22Rv1 (cell line): ENCODE data around the gene PIP4K2C.
A peak's percentile ranks its signal among the peaks of the same experiment; 100 is the strongest.

Experiments used
- H3K27ac ChIP-seq: fragments of 450-650 bp; 2 replicates; pipeline ENCODE4 v1.5.1; 2017
- ZFX ChIP-seq: fragments of 450-650 bp; IDR thresholded peaks from 2 replicates; pipeline ENCODE4 v1.6.1; 2017; ENCODE audit warnings: antibody characterized with exemption, borderline replicate concordance
- TF ChIP-seq, protein P1 (sequence below): fragments of 450-650 bp; IDR thresholded peaks from 2 replicates; pipeline ENCODE4 v1.5.1; 2017; ENCODE audit warnings: mild to moderate bottlenecking

Gene PIP4K2C

DNA sequence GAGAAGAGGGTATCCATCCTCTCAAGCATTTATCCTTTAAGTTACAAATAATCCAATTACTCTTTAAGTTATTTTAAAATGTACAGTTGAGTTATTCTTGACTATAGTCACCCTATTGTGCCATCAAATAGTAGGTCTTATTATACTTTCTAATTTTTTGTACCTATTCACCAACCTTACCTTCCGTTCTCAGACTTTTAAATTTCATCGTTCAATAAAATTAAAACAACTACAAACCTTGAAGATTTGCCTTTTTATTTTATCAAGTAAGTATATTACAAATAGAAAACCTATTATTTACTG is 43.0 kb upstream of the PIP4K2C start:
- no peak overlapping the region for H3K27ac ChIP-seq
- TF ChIP-seq, protein P1, sequence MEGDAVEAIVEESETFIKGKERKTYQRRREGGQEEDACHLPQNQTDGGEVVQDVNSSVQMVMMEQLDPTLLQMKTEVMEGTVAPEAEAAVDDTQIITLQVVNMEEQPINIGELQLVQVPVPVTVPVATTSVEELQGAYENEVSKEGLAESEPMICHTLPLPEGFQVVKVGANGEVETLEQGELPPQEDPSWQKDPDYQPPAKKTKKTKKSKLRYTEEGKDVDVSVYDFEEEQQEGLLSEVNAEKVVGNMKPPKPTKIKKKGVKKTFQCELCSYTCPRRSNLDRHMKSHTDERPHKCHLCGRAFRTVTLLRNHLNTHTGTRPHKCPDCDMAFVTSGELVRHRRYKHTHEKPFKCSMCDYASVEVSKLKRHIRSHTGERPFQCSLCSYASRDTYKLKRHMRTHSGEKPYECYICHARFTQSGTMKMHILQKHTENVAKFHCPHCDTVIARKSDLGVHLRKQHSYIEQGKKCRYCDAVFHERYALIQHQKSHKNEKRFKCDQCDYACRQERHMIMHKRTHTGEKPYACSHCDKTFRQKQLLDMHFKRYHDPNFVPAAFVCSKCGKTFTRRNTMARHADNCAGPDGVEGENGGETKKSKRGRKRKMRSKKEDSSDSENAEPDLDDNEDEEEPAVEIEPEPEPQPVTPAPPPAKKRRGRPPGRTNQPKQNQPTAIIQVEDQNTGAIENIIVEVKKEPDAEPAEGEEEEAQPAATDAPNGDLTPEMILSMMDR, result no peak
- TF ChIP-seq ZFX, result no peak

DNA sequence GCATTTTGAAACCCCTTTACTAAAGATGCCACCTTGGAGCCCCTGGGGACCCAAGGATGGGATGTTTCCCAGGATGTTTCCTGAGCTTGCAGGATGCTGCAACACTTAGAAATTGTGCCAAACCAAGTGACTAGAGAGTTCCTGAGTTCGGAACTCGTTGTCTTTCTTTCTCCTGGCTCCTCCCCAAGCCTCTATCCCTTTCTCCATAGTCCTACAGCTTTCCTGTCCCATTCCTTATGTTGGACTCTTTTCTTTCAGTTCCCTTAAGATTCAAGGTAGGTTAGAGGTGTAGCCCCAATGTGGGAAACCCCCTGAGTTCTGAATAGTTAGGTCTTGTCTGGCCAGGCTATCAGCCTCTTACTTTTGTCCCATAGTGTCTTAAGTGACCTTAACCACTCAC is 42.5 kb upstream of the PIP4K2C start:
- TF ChIP-seq ZFX, result no peak
- TF ChIP-seq, protein P1, result no peak

DNA sequence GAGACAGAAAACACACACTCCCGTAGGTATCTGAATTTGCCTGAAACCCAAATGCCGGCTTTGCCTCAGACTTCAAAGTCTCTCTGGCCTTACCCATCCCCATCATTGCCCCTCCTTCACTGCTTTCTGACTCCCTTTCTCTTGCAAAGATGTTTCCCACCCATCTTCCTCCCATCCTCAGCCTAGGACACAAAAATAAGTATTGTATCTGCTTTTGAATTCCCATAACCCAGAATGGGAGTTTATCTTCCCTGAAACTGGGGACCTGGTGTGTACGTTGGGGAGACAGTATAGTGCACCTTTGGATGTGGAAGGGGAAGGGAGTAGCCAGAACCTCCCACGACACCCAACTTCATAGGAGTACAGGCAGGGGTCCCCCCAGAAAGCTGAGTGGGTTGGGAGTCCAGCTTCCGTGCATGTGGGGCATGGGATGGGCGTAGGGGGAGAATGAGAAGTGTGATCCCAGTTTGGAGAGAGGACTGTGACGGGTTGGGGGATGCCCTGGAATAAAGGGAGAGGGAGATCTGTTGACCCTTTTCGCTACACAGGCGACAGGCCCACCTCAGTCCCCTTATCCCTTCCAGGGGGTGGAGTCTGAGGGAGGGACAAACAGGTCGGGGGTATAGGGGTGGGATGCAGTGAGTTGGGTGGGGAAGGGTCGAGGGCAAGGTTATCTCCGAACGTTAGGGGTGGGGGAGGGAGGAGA is 41.6 kb upstream of the PIP4K2C start:
- no peak for TF ChIP-seq ZFX
- TF ChIP-seq, protein P1, result no peak
- H3K27ac ChIP-seq, result no peak overlapping the region

More for the DNA sequence above, 42.5 kb upstream of the PIP4K2C start:
- no peak overlapping the region for H3K27ac ChIP-seq

DNA sequence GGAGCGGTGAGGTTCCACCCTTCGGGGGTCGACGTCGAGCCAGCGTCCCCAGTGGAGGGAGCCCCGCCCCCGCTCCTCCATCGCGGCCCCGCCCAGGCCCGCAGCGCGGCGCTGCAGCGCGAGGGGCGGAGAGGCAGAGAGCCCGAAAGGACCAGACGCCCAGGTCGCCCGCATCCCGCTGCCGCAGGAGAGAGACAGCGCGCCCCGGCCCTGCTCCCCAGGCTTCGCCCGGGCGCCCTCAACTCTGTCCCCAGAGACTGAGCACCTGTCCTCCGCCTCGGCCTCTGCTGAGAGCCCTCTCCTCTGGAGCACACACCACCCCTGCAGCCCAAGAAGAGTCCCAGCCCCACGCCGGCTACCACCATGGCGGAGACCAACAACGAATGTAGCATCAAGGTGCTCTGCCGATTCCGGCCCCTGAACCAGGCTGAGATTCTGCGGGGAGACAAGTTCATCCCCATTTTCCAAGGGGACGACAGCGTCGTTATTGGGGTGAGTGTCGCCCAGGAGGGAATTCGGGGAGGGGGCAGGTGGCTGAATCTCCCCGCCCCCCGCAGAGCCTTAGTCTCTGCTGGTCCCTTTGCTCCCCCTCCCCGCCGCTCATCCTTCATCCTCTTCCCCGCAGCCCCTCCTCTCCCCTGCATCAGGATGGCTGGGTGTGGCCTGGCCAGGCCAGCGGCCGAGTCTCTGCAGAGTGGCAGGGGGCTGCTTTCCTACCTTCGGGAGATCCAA is 40.9 kb upstream of the PIP4K2C start, which contains the start of gene KIF5A:
TSS of gene KIF5A (plus strand) at position 136 of the 732 bp plus-strand sequence. CDS start at position 364, 228 bp downstream.
- H3K27ac ChIP-seq, result no peak within 1 kb of the TSS
- TF ChIP-seq, protein P1, result peak; percentile 55
- TF ChIP-seq ZFX, result no peak

DNA sequence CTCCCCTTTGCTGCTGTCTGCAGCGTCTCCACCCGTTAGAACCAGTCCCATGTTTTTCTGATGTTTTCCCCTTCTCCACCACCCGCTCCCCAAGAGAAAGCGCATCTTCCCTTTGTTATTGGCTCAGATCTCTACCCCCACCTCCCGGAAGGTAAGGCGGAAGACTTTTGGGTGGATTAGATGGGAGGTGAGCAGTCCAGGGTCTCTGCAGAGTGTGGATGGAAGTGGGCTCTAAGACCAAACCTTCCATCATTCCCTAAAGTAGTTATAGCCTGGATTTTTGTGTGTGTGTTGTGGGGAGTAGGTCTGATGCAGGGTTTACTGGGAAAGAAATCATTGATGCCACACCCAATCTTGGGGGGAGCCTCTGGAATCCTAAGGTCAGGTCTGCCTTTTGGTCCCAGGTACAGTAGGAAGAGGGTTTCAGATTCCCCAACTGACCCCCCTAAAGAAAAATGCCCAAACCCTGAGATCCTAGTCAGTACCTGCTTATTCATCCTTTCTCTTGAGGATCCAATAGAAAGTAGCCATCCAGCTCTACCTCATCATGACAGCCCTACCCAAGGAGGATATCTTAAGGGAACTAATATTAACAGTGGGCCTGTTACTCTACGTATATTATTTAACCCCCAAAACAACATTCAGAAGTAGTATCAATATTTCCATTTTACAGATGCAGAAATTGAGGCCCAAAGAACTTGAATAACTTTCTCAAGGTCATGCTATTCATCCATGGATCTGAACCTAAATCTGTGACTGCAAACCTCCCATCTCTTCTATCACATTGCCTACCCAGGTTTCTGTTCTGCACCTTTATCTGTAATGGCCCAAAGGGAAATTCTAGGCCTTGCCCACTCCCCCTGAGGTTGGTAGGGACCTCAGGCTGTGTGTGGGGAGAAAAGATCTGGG is 40.1 kb upstream of the PIP4K2C start:
- H3K27ac ChIP-seq, result no peak overlapping the region
- TF ChIP-seq, protein P1, result no peak
- TF ChIP-seq ZFX, result no peak

DNA sequence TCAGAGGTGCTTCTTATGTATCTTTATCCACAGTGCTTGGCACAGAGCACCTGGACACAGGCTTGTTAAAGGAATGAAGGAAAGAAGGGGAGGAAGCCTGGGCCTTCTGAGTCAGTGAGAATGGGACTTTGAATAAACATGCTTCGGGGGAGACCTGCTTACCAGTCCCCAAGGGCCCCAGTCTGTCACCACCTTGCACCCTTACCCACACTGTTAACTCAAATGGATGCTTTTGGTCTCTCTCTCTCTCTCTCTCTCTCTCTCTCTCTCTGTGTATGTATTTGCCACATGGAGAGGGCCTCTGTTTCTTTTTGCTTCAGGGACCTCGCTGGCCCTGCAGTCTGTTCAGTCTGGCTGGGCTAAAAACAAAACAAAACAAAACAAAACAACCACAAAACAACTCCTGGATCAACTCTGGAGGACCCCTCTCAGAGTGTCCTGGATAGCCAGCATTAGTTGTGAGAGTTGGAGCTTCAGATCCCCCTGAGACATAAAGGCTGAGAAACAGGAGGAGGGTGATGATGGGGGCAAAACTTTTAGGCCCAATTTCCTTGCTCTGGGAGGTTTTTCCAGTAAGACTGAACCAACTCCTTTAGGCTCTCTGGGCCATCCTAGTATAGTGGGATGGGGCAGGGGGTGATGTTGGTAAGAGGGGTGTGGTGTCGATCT is 39.2 kb upstream of the PIP4K2C start:
- TF ChIP-seq, protein P1, result no peak
- TF ChIP-seq ZFX, result no peak
- no peak overlapping the region for H3K27ac ChIP-seq
